ENCODE results near the gene MOB3C.

DNA sequence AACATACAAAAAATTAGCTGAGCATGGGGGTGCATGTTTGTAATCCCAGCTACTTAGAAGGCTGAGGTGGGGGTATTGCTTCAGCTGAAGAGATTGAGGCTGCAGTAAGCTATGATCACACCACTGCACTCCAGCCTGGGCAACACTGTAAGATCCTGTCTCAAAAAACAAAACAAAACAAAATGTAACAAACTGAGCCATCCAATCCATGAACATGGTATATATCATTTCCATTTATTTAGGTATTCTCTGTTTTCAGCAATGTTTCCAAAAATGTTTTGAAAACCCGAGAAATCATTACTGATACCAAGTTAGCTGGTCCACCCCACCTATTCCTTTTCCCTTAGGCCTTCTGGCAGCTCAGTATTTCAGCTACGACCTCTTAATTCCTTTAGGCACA lies 33.2 kb upstream of the MOB3C start:
- TF ChIP-seq CTCF (IDR thresholded peaks at IDR 0.05) (no peak), POLR2A (IDR thresholded peaks at IDR 0.05; ENCODE audit: low read depth) (no peak), EP300 (IDR thresholded peaks at IDR 0.05) (no peak), POLR2AphosphoS5 (IDR thresholded peaks at IDR 0.05) (no peak)

Measured in esophagus muscularis mucosa (tissue), 4 donors.